Calu3 (cell line): ENCODE results near the gene ASB10. TPM values are rescaled to one million over a fixed set of nuclear protein-coding genes. Genes with fewer than 3 reads are reported as not detected.

Experiments used
- BruUV-seq: library from RNA; stranded (reverse); fragments of 400-500 nt; replicated peaks from 2 replicates; lab custom pipeline; 2021; lab: Mats Ljungman, UMichigan
- CTCF ChIA-PET: fragments of 300-600 bp; sonication (Branson Sonifier 250); formaldehyde crosslinking; loops from one replicate; lab custom pipeline; 2022; ENCODE audit warnings: antibody characterized with exemption; lab: Charles Lee
- DNase-seq: peaks from one replicate; pipeline ENCODE4 v3.0.0; 2022
- H3K27ac Mint-ChIP-seq: one replicate; pipeline ENCODE4 v1.8.0; 2022; ENCODE audit warnings: mixed read lengths; ENCODE audit not compliant: unreplicated experiment
- H3K27me3 Mint-ChIP-seq: one replicate; pipeline ENCODE4 v1.8.0; 2022; ENCODE audit warnings: mixed read lengths; ENCODE audit not compliant: unreplicated experiment
- H3K36me3 Mint-ChIP-seq: one replicate; pipeline ENCODE4 v1.8.0; 2022; ENCODE audit warnings: mild to moderate bottlenecking, moderate library complexity, mixed read lengths; ENCODE audit not compliant: insufficient read depth, unreplicated experiment
- H3K4me1 Mint-ChIP-seq: one replicate; pipeline ENCODE4 v1.8.0; 2022; ENCODE audit warnings: mild to moderate bottlenecking, low read depth, mixed read lengths; ENCODE audit not compliant: unreplicated experiment
- H3K4me3 Mint-ChIP-seq: one replicate; pipeline ENCODE4 v1.8.0; 2022; ENCODE audit warnings: mild to moderate bottlenecking, low read depth, moderate library complexity, mixed read lengths; ENCODE audit not compliant: unreplicated experiment
- H3K9me3 Mint-ChIP-seq: one replicate; pipeline ENCODE4 v1.8.0; 2022; ENCODE audit warnings: low read depth, mixed read lengths; ENCODE audit not compliant: unreplicated experiment
- intact Hi-C: fragments of 100-400 bp; cut with micrococcal nuclease; formaldehyde crosslinking; loops from one replicate; pipeline ENCODE4 v1.10.0; 2022; ENCODE audit not compliant: unreplicated experiment
- total RNA-seq: library from RNA; stranded (reverse); gene quantifications from 2 replicates; pipeline ENCODE4 v1.2.3, GENCODE V29; 2022
- TF ChIP-seq, protein P1 (sequence below): fragments of 200-600 bp; IDR thresholded peaks from one replicate; pipeline ENCODE4 v1.8.0; 2022; ENCODE audit warnings: antibody characterized with exemption; ENCODE audit not compliant: unreplicated experiment

The ASB10 gene
- total RNA-seq, 1 experiment from 2014 or later: not detected

GRCh38 chr7:151194188-151194587, 7.1 kb upstream of the ASB10 start:
- H3K9me3 Mint-ChIP-seq: no peaks in the 10 kb centered on the region
- CTCF ChIA-PET: no interaction called here
- DNase-seq: no peak
- peaks cover 25% of the 10 kb centered on the region for H3K27me3 Mint-ChIP-seq
- H3K4me3 Mint-ChIP-seq: no peak overlapping the region
- intact Hi-C loops: no loop called here
- peaks cover 7% of the 10 kb centered on the region for H3K36me3 Mint-ChIP-seq
- no peak overlapping the region for H3K27ac Mint-ChIP-seq
- no peaks in the 10 kb centered on the region for H3K4me1 Mint-ChIP-seq
- TF ChIP-seq, protein P1, sequence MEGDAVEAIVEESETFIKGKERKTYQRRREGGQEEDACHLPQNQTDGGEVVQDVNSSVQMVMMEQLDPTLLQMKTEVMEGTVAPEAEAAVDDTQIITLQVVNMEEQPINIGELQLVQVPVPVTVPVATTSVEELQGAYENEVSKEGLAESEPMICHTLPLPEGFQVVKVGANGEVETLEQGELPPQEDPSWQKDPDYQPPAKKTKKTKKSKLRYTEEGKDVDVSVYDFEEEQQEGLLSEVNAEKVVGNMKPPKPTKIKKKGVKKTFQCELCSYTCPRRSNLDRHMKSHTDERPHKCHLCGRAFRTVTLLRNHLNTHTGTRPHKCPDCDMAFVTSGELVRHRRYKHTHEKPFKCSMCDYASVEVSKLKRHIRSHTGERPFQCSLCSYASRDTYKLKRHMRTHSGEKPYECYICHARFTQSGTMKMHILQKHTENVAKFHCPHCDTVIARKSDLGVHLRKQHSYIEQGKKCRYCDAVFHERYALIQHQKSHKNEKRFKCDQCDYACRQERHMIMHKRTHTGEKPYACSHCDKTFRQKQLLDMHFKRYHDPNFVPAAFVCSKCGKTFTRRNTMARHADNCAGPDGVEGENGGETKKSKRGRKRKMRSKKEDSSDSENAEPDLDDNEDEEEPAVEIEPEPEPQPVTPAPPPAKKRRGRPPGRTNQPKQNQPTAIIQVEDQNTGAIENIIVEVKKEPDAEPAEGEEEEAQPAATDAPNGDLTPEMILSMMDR: no peak
- no TSS peak for BruUV-seq

GRCh38 chr7:151193203-151193978, 6.3 kb upstream of the ASB10 start:
- no peak overlapping the region for H3K27ac Mint-ChIP-seq

GRCh38 chr7:151192002-151192539, 5.0 kb upstream of the ASB10 start:
- H3K27ac Mint-ChIP-seq: no peak overlapping the region
- TF ChIP-seq, protein P1: no peak
- H3K4me3 Mint-ChIP-seq: no peak overlapping the region
- CTCF ChIA-PET: no interaction called here
- intact Hi-C loops: no loop called here
- H3K36me3 Mint-ChIP-seq: peaks cover 7% of the 10 kb centered on the region
- H3K9me3 Mint-ChIP-seq: no peaks in the 10 kb centered on the region
- H3K27me3 Mint-ChIP-seq: peaks cover 46% of the 10 kb centered on the region
- no peaks in the 10 kb centered on the region for H3K4me1 Mint-ChIP-seq
- no peak for DNase-seq
- BruUV-seq: no TSS peak

More at GRCh38 chr7:151193203-151193978, 6.3 kb upstream of the ASB10 start:
- no peak for DNase-seq
- CTCF ChIA-PET: no interaction called here
- Mint-ChIP-seq H3K27me3 (peaks cover 33% of the 10 kb centered on the region), H3K9me3 (no peaks in the 10 kb centered on the region), H3K4me3 (no peak overlapping the region), H3K36me3 (peaks cover 7% of the 10 kb centered on the region), H3K4me1 (no peaks in the 10 kb centered on the region)
- BruUV-seq: no TSS peak
- intact Hi-C loops: no loop called here
- TF ChIP-seq, protein P1: no peak

- intact Hi-C loops: no loop called here
- Mint-ChIP-seq H3K4me1 (no peaks in the 10 kb centered on the region), H3K27me3 (peaks cover 51% of the 10 kb centered on the region), H3K4me3 (no peak overlapping the region), H3K9me3 (no peaks in the 10 kb centered on the region), H3K27ac (no peak overlapping the region), H3K36me3 (peaks cover 7% of the 10 kb centered on the region)
- BruUV-seq: no TSS peak
- CTCF ChIA-PET: no interaction called here
- no peak for DNase-seq
- TF ChIP-seq, protein P1: no peak
Measured at GRCh38 chr7:151191544-151191943, 4.5 kb upstream of the ASB10 start.
